Breast epithelium (tissue), 4 donors: Measurements from ENCODE around the gene UFD1. TPM values are rescaled to one million over a fixed set of nuclear protein-coding genes. Genes with fewer than 3 reads are reported as not detected.

Experiments
- DNase-seq, 2 donors: peaks; one replicate each; pipeline ENCODE4 v3.0.0-alpha.2; 2019; ENCODE audit warnings: low spot score in 2 of 2
- H3K27ac ChIP-seq, 2 donors: fragments of 200-600 bp; sonication (generic) in 1 of 2; one replicate each; pipeline ENCODE4 v1.5.1; 2016 to 2019; ENCODE audit warnings: mild to moderate bottlenecking in 1 of 2
- H3K27me3 ChIP-seq, 2 donors: fragments of 200-600 bp; sonication (generic) in 1 of 2; one replicate each; pipeline versions ENCODE4 v1.5.1 to v1.6.0; 2017 to 2019; ENCODE audit warnings: control low read depth in 1 of 2, mild to moderate bottlenecking in 1 of 2
- H3K36me3 ChIP-seq: fragments of 200-600 bp; one replicate; pipeline ENCODE4 v1.5.1; 2019
- H3K4me1 ChIP-seq, 2 donors: fragments of 200-600 bp; sonication (generic); one replicate each; pipeline ENCODE4 v1.5.1; 2016 to 2019; ENCODE audit warnings: control low read depth in 1 of 2
- H3K4me3 ChIP-seq, 3 donors: fragments of 200-600 bp; sonication (generic); 1 replicate in 2 of 3; 2 replicates in 1 of 3; pipeline ENCODE4 v1.5.1; 2016 to 2019; ENCODE audit warnings: mild to moderate bottlenecking in 3 of 3, moderate library complexity in 2 of 3
- H3K9me3 ChIP-seq, 2 donors: fragments of 200-600 bp; sonication (generic) in 1 of 2; one replicate each; pipeline ENCODE4 v1.5.1; 2016 to 2019; ENCODE audit warnings: control low read depth in 1 of 2
- CTCF ChIP-seq, 3 donors: fragments of 450-650 bp; IDR thresholded peaks; one replicate each; pipeline ENCODE4 v1.5.1; 2016 to 2017; ENCODE audit warnings: antibody characterized with exemption in 3 of 3, mild to moderate bottlenecking in 3 of 3, moderate library complexity in 3 of 3
- POLR2A ChIP-seq: fragments of 450-650 bp; IDR thresholded peaks from one replicate; pipeline ENCODE4 v1.6.1; 2016; ENCODE audit warnings: antibody characterized with exemption, mild to moderate bottlenecking, moderate library complexity
- POLR2AphosphoS5 ChIP-seq, 3 donors: sonication (generic); formaldehyde crosslinking; IDR thresholded peaks; one replicate each; pipeline ENCODE4 v1.6.1; 2017; ENCODE audit warnings: antibody characterized with exemption in 3 of 3
- intact Hi-C: fragments of 100-400 bp; cut with DNase I; formaldehyde crosslinking; loops from one replicate; pipeline ENCODE4 v1.15.1; 2023; ENCODE audit warnings: low total_unique reads
- total RNA-seq, 3 donors: library from RNA; depleted of rRNA; stranded (reverse); fragments of >200 nt; gene quantifications; one replicate each; pipeline ENCODE4 v1.1.0, GENCODE V29; 2016

UFD1 gene
- total RNA-seq, 3 donors from 2014 or later: 30.8 to 51.0 (median 31.8) TPM

- TF ChIP-seq POLR2AphosphoS5 (IDR thresholded peaks at IDR 0.05) (no peak), POLR2A (no peak), CTCF (IDR thresholded peaks at IDR 0.05) (no peak)
- DNase-seq: no peak
- peaks cover 19% of the 10 kb centered on the region for H3K36me3 ChIP-seq
- H3K4me1 ChIP-seq: no peaks in the 10 kb centered on the region
- no peak overlapping the region for H3K4me3 ChIP-seq
- no peak overlapping the region for H3K27ac ChIP-seq
- intact Hi-C loops: no loop called here
- H3K9me3 ChIP-seq: no peaks in the 10 kb centered on the region
- no peaks in the 10 kb centered on the region for H3K27me3 ChIP-seq
Measured at GRCh38 chr22:19455033-19455432, 24.0 kb downstream of the UFD1 start.

GRCh38 chr22:19454156-19454555, 24.8 kb downstream of the UFD1 start:
- Histone ChIP-seq H3K27me3 (no peaks in the 10 kb centered on the region), H3K36me3 (peaks cover 19% of the 10 kb centered on the region), H3K4me1 (no peaks in the 10 kb centered on the region), H3K9me3 (no peaks in the 10 kb centered on the region), H3K27ac (no peak overlapping the region), H3K4me3 (no peak overlapping the region)
- intact Hi-C loops: no loop called here
- TF ChIP-seq CTCF (IDR thresholded peaks at IDR 0.05) (no peak), POLR2A (no peak), POLR2AphosphoS5 (IDR thresholded peaks at IDR 0.05) (no peak)
- DNase-seq: no peak

GRCh38 chr22:19453718-19454117, 25.3 kb downstream of the UFD1 start:
- intact Hi-C loops: no loop called here
- no peak for DNase-seq
- no peak overlapping the region for H3K27ac ChIP-seq
- peaks cover 19% of the 10 kb centered on the region for H3K36me3 ChIP-seq
- no peak for TF ChIP-seq POLR2A
- no peak for TF ChIP-seq POLR2AphosphoS5 (IDR thresholded peaks at IDR 0.05)
- TF ChIP-seq CTCF (IDR thresholded peaks at IDR 0.05): no peak
- H3K4me3 ChIP-seq: no peak overlapping the region
- peaks cover 0 to 2% of the 10 kb centered on the region in 2 donors for H3K4me1 ChIP-seq
- no peaks in the 10 kb centered on the region for H3K27me3 ChIP-seq
- H3K9me3 ChIP-seq: no peaks in the 10 kb centered on the region

GRCh38 chr22:19451570-19451969, 27.4 kb downstream of the UFD1 start:
- TF ChIP-seq CTCF (IDR thresholded peaks at IDR 0.05) (no peak), POLR2AphosphoS5 (IDR thresholded peaks at IDR 0.05) (no peak), POLR2A (no peak)
- Histone ChIP-seq H3K27ac (no peak overlapping the region), H3K27me3 (no peaks in the 10 kb centered on the region), H3K4me3 (no peak overlapping the region), H3K9me3 (no peaks in the 10 kb centered on the region), H3K4me1 (peaks cover 0 to 7% of the 10 kb centered on the region in 2 donors), H3K36me3 (peaks cover 19% of the 10 kb centered on the region)
- intact Hi-C loops: no loop called here
- no peak for DNase-seq

- H3K4me1 ChIP-seq: peaks cover 0 to 14% of the 10 kb centered on the region in 2 donors
- H3K27me3 ChIP-seq: no peaks in the 10 kb centered on the region
- no peak overlapping the region for H3K27ac ChIP-seq
- intact Hi-C loops: no loop called here
- TF ChIP-seq CTCF (IDR thresholded peaks at IDR 0.05): no peak
- TF ChIP-seq POLR2A: no peak
- no peak for TF ChIP-seq POLR2AphosphoS5 (IDR thresholded peaks at IDR 0.05)
- no peak for DNase-seq
- H3K4me3 ChIP-seq: no peak overlapping the region
- peaks cover 13% of the 10 kb centered on the region for H3K36me3 ChIP-seq
- H3K9me3 ChIP-seq: no peaks in the 10 kb centered on the region
Measured at GRCh38 chr22:19450363-19451175, 28.4 kb downstream of the UFD1 start.
